ENCODE data around the gene TEKT5.
"Not testable (repeated sequence)": the region's sequence is repeated elsewhere in the genome, so short reads cannot be mapped to it uniquely, and the experiment has no call there.

TEKT5 gene

GRCh38 chr16:10684511-10685151, 10.1 kb downstream of the TEKT5 start:
- no peak for DNase-seq (ENCODE audit: low read depth)

GRCh38 chr16:10683170-10683569, 11.6 kb downstream of the TEKT5 start:
- no peak for DNase-seq (ENCODE audit: low read depth)

- DNase-seq (ENCODE audit: low read depth) = no peak
These were observed 12.1 kb downstream of the TEKT5 start for GRCh38 chr16:10682604-10683003.

GRCh38 chr16:10681310-10682308, 13.1 kb downstream of the TEKT5 start:
- no peak for DNase-seq (ENCODE audit: low read depth)

- DNase-seq (ENCODE audit: low read depth) = no peak
These were observed 14.8 kb downstream of the TEKT5 start for GRCh38 chr16:10679921-10680320.

GRCh38 chr16:10679441-10679840, 15.3 kb downstream of the TEKT5 start:
- not testable (repeated sequence) for DNase-seq (ENCODE audit: low read depth)

GRCh38 chr16:10678655-10679054, 16.1 kb downstream of the TEKT5 start:
- DNase-seq (ENCODE audit: low read depth) = no peak

GRCh38 chr16:10676284-10676683, 18.4 kb downstream of the TEKT5 start:
- DNase-seq (ENCODE audit: low read depth) = no peak

GRCh38 chr16:10675861-10676260, 18.9 kb downstream of the TEKT5 start:
- no peak for DNase-seq (ENCODE audit: low read depth)

- DNase-seq (ENCODE audit: low read depth) = no peak
These were observed 19.5 kb downstream of the TEKT5 start for GRCh38 chr16:10675216-10675615.

- DNase-seq (ENCODE audit: low read depth) = no peak
These were observed 23.0 kb downstream of the TEKT5 start for GRCh38 chr16:10671729-10672128.

GRCh38 chr16:10669791-10670190, 24.9 kb downstream of the TEKT5 start:
- no peak for DNase-seq (ENCODE audit: low read depth)

- no peak for DNase-seq (ENCODE audit: low read depth)
These were observed 26.2 kb downstream of the TEKT5 start for GRCh38 chr16:10668322-10669045.

- DNase-seq (ENCODE audit: low read depth) = no peak
These were observed 27.5 kb downstream of the TEKT5 start for GRCh38 chr16:10667239-10667638.

GRCh38 chr16:10666291-10666690, 28.4 kb downstream of the TEKT5 start:
- no peak for DNase-seq (ENCODE audit: low read depth)

- no peak for DNase-seq (ENCODE audit: low read depth)
These were observed 29.6 kb downstream of the TEKT5 start for GRCh38 chr16:10665166-10665565.

GRCh38 chr16:10664720-10665126, 30.0 kb downstream of the TEKT5 start:
- DNase-seq (ENCODE audit: low read depth) = no peak

- no peak for DNase-seq (ENCODE audit: low read depth)
These were observed 31.0 kb downstream of the TEKT5 start for GRCh38 chr16:10663744-10664143.

GRCh38 chr16:10663146-10663545, 31.6 kb downstream of the TEKT5 start:
- DNase-seq (ENCODE audit: low read depth) = no peak

- DNase-seq (ENCODE audit: low read depth) = no peak
These were observed 32.5 kb downstream of the TEKT5 start for GRCh38 chr16:10662212-10662611.

- DNase-seq (ENCODE audit: low read depth) = no peak
These were observed 33.0 kb downstream of the TEKT5 start for GRCh38 chr16:10661737-10662136.

- DNase-seq (ENCODE audit: low read depth) = no peak
These were observed 33.6 kb downstream of the TEKT5 start for GRCh38 chr16:10660950-10661635.

Measured in stimulated activated CD4-positive, alpha-beta T cell treated with anti-CD3 and anti-CD28 coated beads, Interleukin-2, amount 100 ng/mL, for 4 hours (primary cell).